Kidney capillary endothelial cell (primary cell): ENCODE data around the gene FADS1.

Source experiments
- DNase-seq: peaks from one replicate; pipeline ENCODE4 v3.0.0-alpha.2; 2018; ENCODE audit warnings: low spot score

Gene FADS1

GRCh38 chr11:61795459-61795858 lies 21.3 kb downstream of the FADS1 start:
- DNase-seq = no peak

GRCh38 chr11:61794579-61794978 lies 22.2 kb downstream of the FADS1 start:
- DNase-seq = no peak

- no peak for DNase-seq
Observed at GRCh38 chr11:61793829-61794204, 23.0 kb downstream of the FADS1 start.

- no peak for DNase-seq
Observed at GRCh38 chr11:61793083-61793828, 23.5 kb downstream of the FADS1 start.

GRCh38 chr11:61792310-61793082 lies 24.3 kb downstream of the FADS1 start, which contains the start of the genes FEN1 and TMEM258:
Gene FEN1 (plus strand): TSS chr11:61792911. CDS start chr11:61795362, 2,451 bp downstream.
Gene TMEM258 (minus strand): TSS chr11:61792599. CDS start chr11:61792558, 41 bp downstream.
- peak; percentile 91 for DNase-seq

- DNase-seq = peak; percentile 90
Observed at GRCh38 chr11:61791737-61792309, 25.0 kb downstream of the FADS1 start.

GRCh38 chr11:61787928-61788491 lies 28.8 kb downstream of the FADS1 start:
- DNase-seq = peak; percentile 45

GRCh38 chr11:61785837-61786402 lies 30.9 kb downstream of the FADS1 start:
- no peak for DNase-seq

GRCh38 chr11:61784506-61784805 lies 32.3 kb downstream of the FADS1 start:
- no peak for DNase-seq

GRCh38 chr11:61783717-61784505 lies 32.9 kb downstream of the FADS1 start:
- DNase-seq = no peak

- DNase-seq = no peak
Observed at GRCh38 chr11:61782841-61783240, 34.0 kb downstream of the FADS1 start.

GRCh38 chr11:61782299-61782698 lies 34.5 kb downstream of the FADS1 start:
- DNase-seq = no peak

GRCh38 chr11:61781585-61781984 lies 35.2 kb downstream of the FADS1 start:
- no peak for DNase-seq

GRCh38 chr11:61780581-61781162 lies 36.1 kb downstream of the FADS1 start:
- no peak for DNase-seq

GRCh38 chr11:61779666-61780525 lies 36.9 kb downstream of the FADS1 start:
- DNase-seq = no peak

GRCh38 chr11:61778920-61779650 lies 37.7 kb downstream of the FADS1 start:
- DNase-seq = no peak

- no peak for DNase-seq
Observed at GRCh38 chr11:61778357-61778886, 38.4 kb downstream of the FADS1 start.

GRCh38 chr11:61777234-61778090 lies 39.3 kb downstream of the FADS1 start:
- DNase-seq = no peak
